ENCODE measurements around the gene PBXIP1. TPM values are rescaled to one million over a fixed set of nuclear protein-coding genes. Genes with fewer than 3 reads are reported as not detected.

Gene PBXIP1
- total RNA-seq, 1 experiment from 2014 or later: 25.2 TPM

- H3K27ac ChIP-seq: peak within 1 kb of the TSS; percentile 96
- peaks cover 26% of the 10 kb centered on the region for H3K4me1 ChIP-seq (replicated peaks)
- H3K9me3 ChIP-seq (replicated peaks): peaks cover 6% of the 10 kb centered on the region
- no peaks in the 10 kb centered on the region for H3K27me3 ChIP-seq (replicated peaks)
- H3K4me3 ChIP-seq: peak within 1 kb of the TSS; percentile 97
- peaks cover 75% of the 10 kb centered on the region for H3K36me3 ChIP-seq
- DNase-seq (ENCODE audit: low read depth in 1 of 2, low spot score in 2 of 2): peak; percentile 84 to 94
Observed at GRCh38 chr1:154961207-154962155, 5.6 kb upstream of the PBXIP1 start, which contains the start of gene PYGO2. Gene PYGO2, minus strand, starts transcription at chr1:154961782. Its CDS starts 206 bp downstream, at chr1:154961576.

DNA sequence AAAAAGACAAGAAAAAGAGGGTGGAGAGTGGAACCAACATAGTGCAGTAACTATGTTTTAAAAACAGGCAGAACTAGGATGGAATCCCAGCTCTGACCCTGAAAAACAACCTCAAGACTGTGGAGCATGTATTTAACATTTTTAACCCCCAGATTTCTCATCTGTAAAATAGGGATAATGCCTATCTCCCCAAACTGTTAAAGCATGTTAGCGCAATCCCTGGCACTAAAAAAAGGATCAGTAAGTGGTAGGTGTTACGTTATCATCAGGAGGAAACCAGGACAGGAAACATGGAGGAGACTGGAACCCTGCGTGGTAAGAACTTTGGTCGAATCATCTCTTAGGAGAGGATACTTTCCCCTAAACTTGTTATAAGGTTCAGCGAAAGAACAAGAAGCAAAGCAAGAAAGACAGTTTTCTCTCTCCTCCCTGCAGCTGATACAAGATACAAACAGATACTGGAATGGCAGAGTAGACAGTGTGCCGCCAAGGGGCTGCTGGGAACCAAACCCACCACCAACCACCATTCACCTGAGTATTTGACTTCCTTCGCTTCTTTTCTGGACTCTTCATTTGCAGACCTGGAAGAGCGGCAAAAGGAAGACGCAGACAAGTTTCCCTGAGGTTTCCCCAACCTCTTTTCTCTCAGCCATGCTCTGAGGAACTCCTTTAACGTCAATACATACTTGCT is 4.7 kb upstream of the PBXIP1 start:
- no peaks in the 10 kb centered on the region for H3K27me3 ChIP-seq (replicated peaks)
- H3K4me1 ChIP-seq (replicated peaks): peaks cover 29% of the 10 kb centered on the region
- H3K36me3 ChIP-seq: peaks cover 66% of the 10 kb centered on the region
- peak overlapping the region; percentile 97 for H3K4me3 ChIP-seq
- DNase-seq (ENCODE audit: low read depth in 1 of 2, low spot score in 2 of 2): no peak
- H3K27ac ChIP-seq: no peak overlapping the region
- peaks cover 6% of the 10 kb centered on the region for H3K9me3 ChIP-seq (replicated peaks)

DNA sequence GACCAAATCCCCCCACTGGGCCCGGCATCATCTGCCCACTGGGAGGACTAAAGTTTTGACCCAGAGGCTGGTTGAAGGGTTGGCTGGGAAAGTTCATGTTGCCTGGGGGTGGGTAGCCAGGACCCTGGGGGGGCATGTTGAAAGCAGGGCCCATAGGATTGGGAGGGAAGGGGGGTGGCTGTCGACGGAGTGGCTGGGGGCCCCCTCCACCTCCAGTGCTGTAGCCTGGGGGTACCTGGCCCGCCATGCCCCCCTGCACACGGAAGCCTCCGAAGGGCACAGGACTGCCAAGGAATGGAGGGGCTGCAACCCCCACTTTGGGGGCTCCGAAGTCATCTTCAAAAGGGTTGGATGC is 3.5 kb upstream of the PBXIP1 start:
- Histone ChIP-seq H3K4me1 (replicated peaks) (peaks cover 34% of the 10 kb centered on the region), H3K27me3 (replicated peaks) (no peaks in the 10 kb centered on the region), H3K36me3 (peaks cover 54% of the 10 kb centered on the region), H3K9me3 (replicated peaks) (peaks cover 6% of the 10 kb centered on the region), H3K4me3 (no peak overlapping the region), H3K27ac (no peak overlapping the region)
- no peak for DNase-seq (ENCODE audit: low read depth in 1 of 2, low spot score in 2 of 2)

DNA sequence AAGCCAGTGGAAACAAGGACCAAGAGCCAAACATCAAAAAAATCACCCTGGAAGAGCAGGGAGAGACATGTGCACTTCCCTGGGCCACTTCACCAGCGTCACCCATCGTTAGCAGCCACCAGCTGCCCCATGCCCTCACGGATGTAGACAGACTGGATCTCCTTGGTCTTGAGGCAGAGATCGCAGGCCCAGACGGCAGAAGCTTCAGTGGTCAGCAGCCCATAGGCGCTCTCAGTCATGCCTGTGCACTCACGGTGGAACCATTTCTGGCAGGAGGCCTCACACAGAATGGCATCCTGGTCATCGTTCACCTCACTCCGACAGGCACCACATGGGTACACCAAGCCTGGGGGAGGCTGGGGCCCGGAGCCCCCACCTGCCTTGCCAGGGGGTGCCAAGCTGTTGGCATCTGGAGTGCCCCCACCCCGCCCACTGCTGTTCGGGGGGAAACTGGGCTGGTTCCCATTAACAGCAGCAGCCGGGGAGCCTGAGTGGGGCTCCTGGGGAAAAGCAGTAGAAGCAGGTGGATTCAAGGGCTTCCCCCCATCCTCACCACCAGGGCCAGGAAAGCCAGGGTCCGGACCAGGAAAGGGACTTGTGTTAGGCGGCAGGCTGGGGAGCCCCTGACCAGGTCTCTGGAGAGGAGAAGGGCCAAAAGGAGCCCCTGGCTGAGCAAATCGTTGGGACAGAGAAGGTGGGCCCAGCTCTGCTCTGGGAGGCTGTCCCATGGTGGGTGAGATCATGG is 3.0 kb upstream of the PBXIP1 start:
- peaks cover 34% of the 10 kb centered on the region for H3K4me1 ChIP-seq (replicated peaks)
- peaks cover 6% of the 10 kb centered on the region for H3K9me3 ChIP-seq (replicated peaks)
- no peaks in the 10 kb centered on the region for H3K27me3 ChIP-seq (replicated peaks)
- DNase-seq (ENCODE audit: low read depth in 1 of 2, low spot score in 2 of 2): no peak
- no peak overlapping the region for H3K4me3 ChIP-seq
- H3K27ac ChIP-seq: no peak overlapping the region
- H3K36me3 ChIP-seq: peaks cover 49% of the 10 kb centered on the region

GRCh38 chr1:154958036-154958435 is 2.1 kb upstream of the PBXIP1 start:
- H3K27ac ChIP-seq: no peak overlapping the region

DNA sequence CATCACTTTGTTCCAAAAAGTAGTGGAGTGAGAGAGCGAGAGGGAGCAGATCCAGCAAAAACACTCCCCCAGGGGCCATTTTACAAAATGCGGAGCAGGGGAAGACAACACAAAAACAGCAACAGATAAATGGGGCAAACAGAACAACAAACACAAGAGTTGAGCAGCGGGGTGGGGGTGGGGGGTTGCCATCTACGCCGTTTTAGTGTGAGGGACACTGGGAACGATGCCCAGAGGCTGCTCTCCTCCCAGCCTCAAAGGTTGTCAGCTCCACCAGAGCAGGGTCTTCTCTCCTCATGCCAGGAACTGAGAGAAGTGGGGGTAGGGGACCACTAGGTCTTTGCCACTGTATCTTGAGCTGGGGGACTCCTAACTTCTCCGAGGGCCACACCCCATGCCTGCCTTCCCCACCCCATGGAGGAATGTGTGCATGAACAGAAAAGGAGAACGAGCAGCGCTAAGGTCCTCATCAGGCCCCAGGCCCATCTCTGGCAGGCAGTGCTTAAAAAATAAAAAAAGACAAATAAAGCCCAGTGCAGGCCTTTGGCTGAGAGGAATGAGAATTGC is 1.3 kb upstream of the PBXIP1 start:
- Histone ChIP-seq H3K9me3 (replicated peaks) (peaks cover 6% of the 10 kb centered on the region), H3K4me3 (no peak overlapping the region), H3K27me3 (replicated peaks) (no peaks in the 10 kb centered on the region), H3K4me1 (replicated peaks) (peaks cover 26% of the 10 kb centered on the region), H3K27ac (no peak overlapping the region), H3K36me3 (peaks cover 32% of the 10 kb centered on the region)
- DNase-seq (ENCODE audit: low read depth in 1 of 2, low spot score in 2 of 2): no peak

More at GRCh38 chr1:154958036-154958435, 2.1 kb upstream of the PBXIP1 start:
- Histone ChIP-seq H3K36me3 (peaks cover 41% of the 10 kb centered on the region), H3K27me3 (replicated peaks) (no peaks in the 10 kb centered on the region), H3K9me3 (replicated peaks) (peaks cover 6% of the 10 kb centered on the region), H3K4me3 (no peak overlapping the region), H3K4me1 (replicated peaks) (peaks cover 33% of the 10 kb centered on the region)
- DNase-seq (ENCODE audit: low read depth in 1 of 2, low spot score in 2 of 2): no peak

DNA sequence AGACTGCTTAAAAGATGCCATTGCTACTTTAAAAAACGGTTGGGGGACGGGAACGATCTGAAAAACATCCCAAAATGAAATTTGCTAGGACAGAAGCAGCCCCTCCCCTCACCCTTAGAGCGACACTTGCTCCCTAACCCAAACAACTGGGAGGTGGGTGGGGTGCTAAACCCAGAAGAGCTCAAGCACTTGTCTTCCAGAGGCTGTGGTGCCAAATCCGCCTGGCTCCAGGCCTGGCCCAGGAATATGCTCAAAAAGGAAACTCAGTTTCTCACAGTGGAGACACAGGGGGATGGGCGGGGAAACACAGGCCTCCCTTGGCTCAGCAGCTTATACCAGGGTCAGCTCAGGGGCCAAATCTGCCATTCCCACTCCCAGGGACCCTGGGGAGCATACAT is 644 bp upstream of the PBXIP1 start:
- Histone ChIP-seq H3K9me3 (replicated peaks) (peaks cover 3% of the 10 kb centered on the region), H3K27ac (no peak overlapping the region), H3K36me3 (peaks cover 26% of the 10 kb centered on the region), H3K4me3 (peak overlapping the region; percentile 34), H3K4me1 (replicated peaks) (peaks cover 20% of the 10 kb centered on the region), H3K27me3 (replicated peaks) (no peaks in the 10 kb centered on the region)
- no peak for DNase-seq (ENCODE audit: low read depth in 1 of 2, low spot score in 2 of 2)

DNA sequence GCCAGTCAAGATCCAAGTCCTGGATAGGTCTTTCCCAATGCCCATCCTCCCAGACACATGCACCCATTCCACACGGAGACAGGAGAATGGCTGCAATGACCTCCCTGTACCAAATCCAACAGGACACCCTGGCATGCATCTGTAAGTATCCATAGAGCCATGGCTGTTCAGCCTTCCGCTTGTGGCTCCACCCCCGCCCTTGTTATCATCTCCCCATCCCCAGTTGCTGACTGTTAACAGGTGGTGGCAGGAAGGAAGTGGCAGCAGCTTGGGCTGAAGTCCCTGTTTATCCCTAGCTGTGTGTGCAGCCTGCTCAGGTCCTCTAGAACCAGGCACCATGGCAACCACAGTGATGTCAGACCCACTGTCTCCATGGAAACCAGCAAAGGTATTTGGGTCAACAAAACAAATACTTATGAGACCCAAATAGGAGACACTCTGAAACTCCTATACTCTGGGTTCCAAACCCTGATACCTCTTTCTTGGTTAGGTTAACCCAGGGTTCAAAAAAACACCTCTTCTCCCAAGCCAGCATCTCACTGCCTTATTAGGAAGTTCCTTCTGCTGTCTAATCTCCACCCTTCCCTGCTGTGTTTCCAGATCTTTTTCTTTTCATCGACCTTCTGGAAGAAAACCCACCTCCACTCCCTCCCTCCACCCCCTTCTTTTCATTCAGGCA is 721 bp downstream of the PBXIP1 start:
- H3K27ac ChIP-seq: peak overlapping the region; percentile 4
- H3K36me3 ChIP-seq: peaks cover 21% of the 10 kb centered on the region
- H3K27me3 ChIP-seq (replicated peaks): no peaks in the 10 kb centered on the region
- peaks cover 11% of the 10 kb centered on the region for H3K4me1 ChIP-seq (replicated peaks)
- DNase-seq (ENCODE audit: low read depth in 1 of 2, low spot score in 2 of 2): no peak
- H3K9me3 ChIP-seq (replicated peaks): no peaks in the 10 kb centered on the region
- H3K4me3 ChIP-seq: peak overlapping the region; percentile 34

DNA sequence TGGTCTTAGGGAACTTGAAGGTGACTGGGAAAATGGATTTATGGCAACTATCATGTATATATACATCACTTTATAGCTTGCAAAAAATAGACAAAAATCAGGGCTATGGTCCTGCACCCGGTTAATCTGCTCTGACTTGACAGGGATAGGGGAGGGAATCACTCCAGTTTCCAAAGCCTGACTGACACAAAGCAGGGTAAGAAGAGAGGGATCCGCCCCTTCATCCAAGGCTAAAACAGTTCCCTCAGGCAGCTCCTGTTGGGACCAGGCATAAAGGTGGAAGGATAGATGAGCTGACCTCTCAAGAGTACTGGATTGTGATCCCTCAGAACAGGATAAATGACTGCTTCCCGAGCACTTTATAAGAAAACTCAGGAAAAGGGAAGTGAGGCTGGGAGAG is 1.4 kb downstream of the PBXIP1 start:
- no peaks in the 10 kb centered on the region for H3K9me3 ChIP-seq (replicated peaks)
- peaks cover 17% of the 10 kb centered on the region for H3K36me3 ChIP-seq
- DNase-seq (ENCODE audit: low read depth in 1 of 2, low spot score in 2 of 2): no peak
- H3K4me1 ChIP-seq (replicated peaks): peaks cover 11% of the 10 kb centered on the region
- no peak overlapping the region for H3K4me3 ChIP-seq
- no peak overlapping the region for H3K27ac ChIP-seq
- H3K27me3 ChIP-seq (replicated peaks): no peaks in the 10 kb centered on the region

DNA sequence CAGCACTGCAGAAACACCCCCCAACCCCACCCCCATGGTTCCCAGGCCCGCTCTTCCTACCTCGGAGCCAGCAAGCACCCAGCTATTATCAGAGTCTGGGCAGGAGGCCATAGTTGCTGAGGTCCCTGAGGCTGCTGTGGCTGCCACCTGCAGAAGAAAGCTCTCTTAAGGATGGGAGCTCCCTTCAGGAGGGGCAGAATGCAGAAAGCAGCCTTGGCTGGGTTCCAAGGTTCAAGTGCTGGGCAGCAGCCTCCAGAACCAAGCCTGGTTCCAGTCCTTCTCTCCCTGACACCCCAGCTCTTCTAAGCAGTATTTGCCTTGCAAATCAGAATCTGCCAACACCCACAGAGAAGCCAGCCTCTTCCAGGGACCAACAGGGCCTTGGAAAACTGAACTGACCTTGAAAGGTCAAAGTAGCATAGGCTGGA is 2.3 kb downstream of the PBXIP1 start:
- no peak overlapping the region for H3K4me3 ChIP-seq
- H3K27me3 ChIP-seq (replicated peaks): no peaks in the 10 kb centered on the region
- peaks cover 11% of the 10 kb centered on the region for H3K4me1 ChIP-seq (replicated peaks)
- no peak for DNase-seq (ENCODE audit: low read depth in 1 of 2, low spot score in 2 of 2)
- peaks cover 8% of the 10 kb centered on the region for H3K36me3 ChIP-seq
- no peaks in the 10 kb centered on the region for H3K9me3 ChIP-seq (replicated peaks)
- H3K27ac ChIP-seq: no peak overlapping the region

DNA sequence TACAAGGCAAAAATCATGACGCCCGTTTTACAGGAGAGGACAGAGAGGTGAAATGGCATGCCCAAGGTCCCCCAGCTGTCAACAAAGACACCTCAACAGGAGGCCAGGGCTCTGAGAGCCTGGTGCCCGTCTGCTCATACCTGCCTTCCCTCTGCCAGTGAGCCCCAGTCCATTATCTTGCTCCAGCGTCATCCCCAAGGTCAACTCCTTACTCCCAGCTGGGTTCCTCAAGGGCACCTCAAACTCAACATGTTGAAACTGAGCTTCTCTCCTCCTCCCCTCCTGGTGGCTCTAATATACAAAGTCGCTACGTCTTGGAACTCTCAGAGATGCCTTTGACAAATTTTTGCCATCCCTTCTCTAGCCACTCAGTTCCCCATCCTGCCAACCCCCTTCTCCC is 3.2 kb downstream of the PBXIP1 start:
- no peak overlapping the region for H3K27ac ChIP-seq
- peaks cover 11% of the 10 kb centered on the region for H3K4me1 ChIP-seq (replicated peaks)
- DNase-seq (ENCODE audit: low read depth in 1 of 2, low spot score in 2 of 2): no peak
- H3K36me3 ChIP-seq: no peaks in the 10 kb centered on the region; the same call in 1 of the 2 replicates
- H3K27me3 ChIP-seq (replicated peaks): no peaks in the 10 kb centered on the region
- no peaks in the 10 kb centered on the region for H3K9me3 ChIP-seq (replicated peaks)
- no peak overlapping the region for H3K4me3 ChIP-seq

GRCh38 chr1:154951901-154952657 is 3.8 kb downstream of the PBXIP1 start:
- H3K4me1 ChIP-seq (replicated peaks): peaks cover 11% of the 10 kb centered on the region
- no peaks in the 10 kb centered on the region for H3K27me3 ChIP-seq (replicated peaks)
- no peaks in the 10 kb centered on the region for H3K36me3 ChIP-seq
- DNase-seq (ENCODE audit: low read depth in 1 of 2, low spot score in 2 of 2): no peak
- no peak overlapping the region for H3K27ac ChIP-seq
- no peaks in the 10 kb centered on the region for H3K9me3 ChIP-seq (replicated peaks)
- no peak overlapping the region for H3K4me3 ChIP-seq
